Panc1 (cell line): ENCODE measurements around the gene LIMCH1. TPM values are rescaled to one million over a fixed set of nuclear protein-coding genes. Genes with fewer than 3 reads are reported as not detected.

Source experiments
- ATAC-seq: fragments of 200-7000 bp; cut with Tn5 transposase; 2 replicates; pipeline ENCODE4 v1.9.1; 2020; ENCODE audit warnings: mild to moderate bottlenecking, moderate library complexity
- BruUV-seq: library from RNA; stranded (reverse); fragments of 400-500 nt; replicated peaks from 2 replicates; lab custom pipeline; 2021; lab: Mats Ljungman, UMichigan
- CTCF ChIA-PET: fragments of 300-600 bp; sonication (Branson Sonifier 250); formaldehyde crosslinking; loops from one replicate; lab custom pipeline; 2022; ENCODE audit warnings: antibody characterized with exemption; lab: Charles Lee
- POLR2A ChIA-PET: fragments of 300-600 bp; sonication (Branson Sonifier 250); formaldehyde crosslinking; loops from one replicate; lab custom pipeline; 2022; ENCODE audit warnings: antibody characterized with exemption; lab: Charles Lee
- DNase-seq: peaks from one replicate; pipeline ENCODE4 v3.0.0-alpha.2; 2010; ENCODE audit warnings: low read depth, low spot score
- H3K27ac ChIP-seq: 2 replicates; pipeline ENCODE4 v1.5.1; 2011; ENCODE audit warnings: mild to moderate bottlenecking, low read length, inconsistent platforms
- H3K27me3 ChIP-seq: fragments of 200-500 bp; sonication (Bioruptor generic); 2 replicates; pipeline ENCODE4 v1.6.0; 2014; ENCODE audit warnings: low read length, inconsistent platforms; ENCODE audit not compliant: control insufficient read depth, insufficient read depth
- H3K36me3 ChIP-seq: fragments of 200-500 bp; sonication (Bioruptor generic); 2 replicates; pipeline ENCODE4 v1.5.1; 2014; ENCODE audit warnings: inconsistent platforms, mild to moderate bottlenecking, low read length, moderate library complexity; ENCODE audit not compliant: control insufficient read depth, insufficient read depth
- H3K4me1 ChIP-seq: 2 replicates; pipeline ENCODE4 v1.5.1; 2011; ENCODE audit warnings: inconsistent platforms, mild to moderate bottlenecking, low read length, moderate library complexity; ENCODE audit not compliant: control insufficient read depth, insufficient read depth
- H3K4me3 ChIP-seq, 2 experiments: 2 replicates each; pipeline ENCODE4 v1.5.1; 2011 to 2012; ENCODE audit warnings: low read depth in 2 of 2, low read length in 2 of 2, mild to moderate bottlenecking in 2 of 2, inconsistent platforms in 1 of 2, moderate library complexity in 1 of 2
- H3K9me3 ChIP-seq: fragments of 200-500 bp; sonication (Bioruptor generic); 2 replicates; pipeline ENCODE4 v1.5.1; 2014; ENCODE audit warnings: low read depth, mild to moderate bottlenecking, inconsistent platforms, low read length, moderate library complexity; ENCODE audit not compliant: control insufficient read depth, insufficient read depth
- CTCF ChIP-seq: fragments of 450-650 bp; IDR thresholded peaks from 2 replicates; pipeline ENCODE4 v1.5.1; 2017; ENCODE audit warnings: mild to moderate bottlenecking
- POLR2AphosphoS5 ChIP-seq: IDR thresholded peaks from 2 replicates; pipeline ENCODE4 v1.6.1; 2012; ENCODE audit warnings: mild to moderate bottlenecking, low read depth, low read length, moderate library complexity
- REST ChIP-seq, 2 experiments: IDR thresholded peaks; 2 replicates each; pipeline ENCODE4 v1.6.1; 2011 to 2012; ENCODE audit warnings: low read depth in 2 of 2, control low read depth in 1 of 2, low read length in 1 of 2, mild to moderate bottlenecking in 1 of 2, moderate library complexity in 1 of 2; ENCODE audit not compliant: insufficient read depth in 1 of 2
- SIN3A ChIP-seq: IDR thresholded peaks from 2 replicates; pipeline ENCODE4 v1.6.1; 2012; ENCODE audit warnings: low read depth, mild to moderate bottlenecking, low read length, moderate library complexity, borderline replicate concordance; ENCODE audit not compliant: insufficient read depth
- TCF7L2 ChIP-seq: IDR thresholded peaks from 2 replicates; pipeline ENCODE4 v1.6.1; 2011; ENCODE audit warnings: mild to moderate bottlenecking, low read depth, low read length, inconsistent platforms
- in situ Hi-C: cut with HindIII; loops from 2 replicates; pipeline ENCODE4 v1.10.0; 2016; ENCODE audit warnings: low sequenced_read_pairs, low pct_unique_long_range_greater_than_20kb
- intact Hi-C: fragments of 100-400 bp; cut with micrococcal nuclease; formaldehyde crosslinking; loops from one replicate; pipeline ENCODE4 v1.10.0; 2022; ENCODE audit not compliant: unreplicated experiment
- total RNA-seq: library from RNA; stranded (reverse); gene quantifications from one replicate; pipeline ENCODE4 v1.2.1, GENCODE V29; 2021; ENCODE audit not compliant: unreplicated experiment

LIMCH1 gene
- total RNA-seq, 1 experiment from 2014 or later, result 3.3 TPM

- POLR2A ChIA-PET, result no interaction called here
- DNase-seq, result no peak
- BruUV-seq, result no TSS peak
- ATAC-seq, result no peak
- CTCF ChIA-PET, result no interaction called here
- no peaks in the 10 kb centered on the region for H3K36me3 ChIP-seq
- no peaks in the 10 kb centered on the region for H3K9me3 ChIP-seq
- H3K27me3 ChIP-seq, result peaks cover 2% of the 10 kb centered on the region
- in situ Hi-C loops (no loop called here), intact Hi-C loops (no loop called here)
- no peak overlapping the region for H3K27ac ChIP-seq
- TF ChIP-seq REST (IDR thresholded peaks at IDR 0.05; ENCODE audit: insufficient read depth in 1 of 2, low read depth in 2 of 2, low read length in 1 of 2), result no peak
- TF ChIP-seq TCF7L2, result no peak
- no peak for TF ChIP-seq SIN3A
- TF ChIP-seq POLR2AphosphoS5, result no peak
- TF ChIP-seq CTCF, result no peak
- H3K4me3 ChIP-seq, result no peak overlapping the region
- no peaks in the 10 kb centered on the region for H3K4me1 ChIP-seq
Measured at GRCh38 chr4:41715155-41715554, 177.2 kb downstream of the LIMCH1 start.

GRCh38 chr4:41718907-41719306 is 180.9 kb downstream of the LIMCH1 start:
- H3K4me3 ChIP-seq, result no peak overlapping the region
- no peak for DNase-seq
- peaks cover 2% of the 10 kb centered on the region for H3K27me3 ChIP-seq
- ChIA-PET POLR2A (no interaction called here), CTCF (no interaction called here)
- no peak for ATAC-seq
- TF ChIP-seq SIN3A (no peak), REST (IDR thresholded peaks at IDR 0.05; ENCODE audit: insufficient read depth in 1 of 2, low read depth in 2 of 2, low read length in 1 of 2) (no peak), POLR2AphosphoS5 (no peak)
- in situ Hi-C loops (no loop called here), intact Hi-C loops (no loop called here)
- H3K4me1 ChIP-seq, result no peaks in the 10 kb centered on the region
- BruUV-seq, result no TSS peak
- H3K36me3 ChIP-seq, result no peaks in the 10 kb centered on the region
- H3K27ac ChIP-seq, result no peak overlapping the region
- H3K9me3 ChIP-seq, result no peaks in the 10 kb centered on the region
